GM18868 (cell line): ENCODE results near the gene RAB3IL1.

Experiments used
- ATAC-seq: cut with Tn5 transposase; IDR thresholded peaks from one replicate; pipeline ENCODE4 v1.9.1; 2021; ENCODE audit warnings: mild to moderate bottlenecking, moderate library complexity; ENCODE audit not compliant: unreplicated experiment

RAB3IL1 gene

GRCh38 chr11:61869429-61869707 is 48.0 kb downstream of the RAB3IL1 start:
- ATAC-seq = no peak

- ATAC-seq = no peak
These were observed 48.6 kb downstream of the RAB3IL1 start for GRCh38 chr11:61868571-61869428.

- ATAC-seq = no peak
These were observed 50.4 kb downstream of the RAB3IL1 start for GRCh38 chr11:61866958-61867343.

DNA sequence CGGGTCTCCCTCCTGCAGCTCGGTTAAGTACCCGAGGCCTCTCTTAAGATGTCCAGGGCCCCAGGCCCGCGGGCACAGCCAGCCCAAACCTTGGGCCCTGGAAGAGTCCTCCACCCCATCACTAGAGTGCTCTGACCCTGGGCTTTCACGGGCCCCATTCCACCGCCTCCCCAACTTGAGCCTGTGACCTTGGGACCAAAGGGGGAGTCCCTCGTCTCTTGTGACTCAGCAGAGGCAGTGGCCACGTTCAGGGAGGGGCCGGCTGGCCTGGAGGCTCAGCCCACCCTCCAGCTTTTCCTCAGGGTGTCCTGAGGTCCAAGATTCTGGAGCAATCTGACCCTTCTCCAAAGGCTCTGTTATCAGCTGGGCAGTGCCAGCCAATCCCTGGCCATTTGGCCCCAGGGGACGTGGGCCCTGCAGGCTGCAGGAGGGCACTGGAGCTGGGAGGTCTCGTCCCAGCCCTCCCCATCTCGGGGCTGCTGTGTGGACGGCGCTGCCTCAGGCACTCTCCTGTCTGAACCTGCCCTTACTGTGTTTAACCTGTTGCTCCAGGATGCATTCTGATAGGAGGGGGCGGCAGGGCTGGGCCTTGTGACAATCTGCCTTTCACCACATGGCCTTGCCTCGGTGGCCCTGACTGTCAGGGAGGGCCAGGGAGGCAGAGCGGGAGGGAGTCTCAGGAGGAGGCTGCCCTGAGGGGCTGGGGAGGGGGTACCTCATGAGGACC is 51.0 kb downstream of the RAB3IL1 start:
- ATAC-seq = no peak

DNA sequence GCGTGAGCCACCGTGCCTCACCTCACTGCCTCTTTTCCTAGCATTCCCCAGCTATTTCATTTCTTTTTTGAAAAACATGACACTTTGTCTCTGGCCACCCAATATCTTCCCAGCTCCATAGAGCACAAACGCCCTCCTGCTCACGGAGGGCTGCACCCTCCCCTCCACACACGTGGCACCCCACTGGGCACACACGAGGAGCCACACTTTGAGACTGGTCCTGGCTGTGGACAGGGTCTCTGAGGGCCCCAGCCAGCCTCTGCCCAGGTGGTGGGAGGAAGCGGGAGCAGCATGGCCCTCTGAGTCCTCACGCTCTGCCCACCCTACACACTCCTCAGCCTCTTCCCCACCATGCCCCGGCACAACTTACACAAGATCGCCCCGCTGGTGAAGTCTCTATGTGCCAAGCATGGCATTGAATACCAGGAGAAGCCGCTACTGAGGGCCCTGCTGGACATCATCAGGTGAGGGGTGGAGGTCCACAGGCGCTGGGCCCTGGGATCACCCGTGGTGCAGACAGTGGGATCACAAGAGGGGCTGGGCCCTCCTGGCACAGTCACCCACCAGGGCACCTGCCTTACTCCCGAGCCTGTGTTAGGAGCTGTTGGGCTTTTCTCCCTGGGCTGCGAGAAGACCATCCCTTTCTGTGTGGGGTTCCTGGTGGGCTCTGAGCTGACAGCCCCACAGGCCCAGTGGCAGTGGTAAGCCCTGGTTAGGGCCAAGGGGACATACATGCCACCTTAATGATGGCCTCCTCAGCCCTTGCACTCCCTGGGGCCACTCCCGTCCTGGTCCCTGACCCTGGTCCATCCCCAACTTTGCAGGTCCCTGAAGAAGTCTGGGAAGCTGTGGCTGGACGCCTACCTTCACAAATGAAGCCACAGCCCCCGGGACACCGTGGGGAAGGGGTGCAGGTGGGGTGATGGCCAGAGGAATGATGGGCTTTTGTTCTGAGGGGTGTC is 52.3 kb downstream of the RAB3IL1 start:
- no peak for ATAC-seq

DNA sequence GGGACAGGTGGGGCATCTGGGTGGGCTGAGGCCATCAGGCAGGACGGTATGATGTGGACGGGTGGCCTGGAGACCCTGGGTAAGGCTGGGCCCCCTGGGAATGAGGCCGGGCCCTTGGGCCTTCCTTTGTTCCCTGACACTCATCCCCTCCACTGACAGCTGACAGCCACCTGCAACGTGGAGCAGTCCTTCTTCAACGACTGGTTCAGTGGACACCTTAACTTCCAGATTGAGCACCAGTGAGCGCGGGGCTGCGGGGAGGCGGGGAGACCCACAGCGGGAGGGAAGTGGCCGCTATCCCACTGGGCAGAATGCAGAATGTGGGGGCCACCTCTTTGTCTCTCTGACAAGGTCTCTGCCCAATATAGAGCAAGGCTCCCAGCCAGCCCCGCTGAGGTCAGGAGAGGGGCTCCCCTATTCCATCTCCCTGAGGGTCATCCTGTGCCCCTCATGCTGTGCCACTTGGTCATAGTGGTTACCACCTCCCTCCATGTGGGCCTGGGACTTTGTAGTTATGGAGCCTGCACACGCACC is 53.8 kb downstream of the RAB3IL1 start:
- ATAC-seq = no peak

DNA sequence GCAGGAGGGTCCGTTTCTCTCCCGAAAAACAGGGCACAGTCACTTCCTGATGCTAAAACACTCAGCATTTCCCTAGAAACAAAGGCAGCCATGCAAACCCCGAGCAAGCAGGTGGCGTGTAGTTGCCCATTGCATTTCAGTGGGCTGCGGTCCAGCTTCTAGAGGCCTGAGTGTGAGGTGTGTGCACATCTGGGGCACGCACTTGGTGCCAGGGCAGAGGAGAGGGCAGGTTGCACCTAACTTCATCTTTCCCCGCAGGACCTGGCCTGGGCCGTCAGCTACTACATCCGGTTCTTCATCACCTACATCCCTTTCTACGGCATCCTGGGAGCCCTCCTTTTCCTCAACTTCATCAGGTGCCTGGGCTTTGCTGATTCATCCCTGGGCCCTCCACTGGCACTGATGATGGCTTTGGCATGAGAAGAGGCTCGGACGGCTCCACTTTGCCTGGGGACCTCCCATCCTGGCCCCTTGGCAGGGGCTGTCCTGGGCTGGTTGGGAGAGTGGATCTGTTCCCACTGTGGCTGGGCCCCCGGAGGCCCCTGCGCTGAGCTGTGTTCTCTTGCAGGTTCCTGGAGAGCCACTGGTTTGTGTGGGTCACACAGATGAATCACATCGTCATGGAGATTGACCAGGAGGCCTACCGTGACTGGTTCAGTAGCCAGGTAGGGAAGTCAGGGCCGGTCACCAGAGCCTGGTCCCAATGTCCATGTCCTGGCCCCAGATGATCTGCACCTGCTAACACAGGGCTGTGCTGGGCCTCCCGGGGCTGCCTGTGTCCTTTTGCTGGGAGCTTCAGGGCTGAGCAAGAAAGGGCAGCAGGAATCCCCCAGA is 54.4 kb downstream of the RAB3IL1 start:
- no peak for ATAC-seq

DNA sequence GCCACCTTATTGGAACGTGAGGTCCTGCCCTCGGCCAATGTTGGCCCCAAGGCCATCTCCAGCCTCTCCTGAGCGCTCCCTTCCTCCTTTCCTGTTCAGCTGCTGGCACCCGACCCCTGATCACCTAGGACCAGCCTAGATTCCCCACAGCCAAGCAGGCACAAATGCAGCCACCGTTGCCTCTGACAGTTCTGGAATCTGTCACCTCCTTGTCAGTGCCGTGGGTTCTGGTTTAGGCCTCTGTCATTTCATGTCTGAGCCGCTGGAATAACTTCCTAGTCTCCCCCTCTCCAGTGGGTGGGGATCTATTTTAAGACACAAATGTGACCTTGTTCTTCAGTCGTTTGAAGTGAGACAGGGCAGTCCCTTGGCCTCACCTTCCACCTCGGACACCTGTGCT is 55.7 kb downstream of the RAB3IL1 start:
- no peak for ATAC-seq

DNA sequence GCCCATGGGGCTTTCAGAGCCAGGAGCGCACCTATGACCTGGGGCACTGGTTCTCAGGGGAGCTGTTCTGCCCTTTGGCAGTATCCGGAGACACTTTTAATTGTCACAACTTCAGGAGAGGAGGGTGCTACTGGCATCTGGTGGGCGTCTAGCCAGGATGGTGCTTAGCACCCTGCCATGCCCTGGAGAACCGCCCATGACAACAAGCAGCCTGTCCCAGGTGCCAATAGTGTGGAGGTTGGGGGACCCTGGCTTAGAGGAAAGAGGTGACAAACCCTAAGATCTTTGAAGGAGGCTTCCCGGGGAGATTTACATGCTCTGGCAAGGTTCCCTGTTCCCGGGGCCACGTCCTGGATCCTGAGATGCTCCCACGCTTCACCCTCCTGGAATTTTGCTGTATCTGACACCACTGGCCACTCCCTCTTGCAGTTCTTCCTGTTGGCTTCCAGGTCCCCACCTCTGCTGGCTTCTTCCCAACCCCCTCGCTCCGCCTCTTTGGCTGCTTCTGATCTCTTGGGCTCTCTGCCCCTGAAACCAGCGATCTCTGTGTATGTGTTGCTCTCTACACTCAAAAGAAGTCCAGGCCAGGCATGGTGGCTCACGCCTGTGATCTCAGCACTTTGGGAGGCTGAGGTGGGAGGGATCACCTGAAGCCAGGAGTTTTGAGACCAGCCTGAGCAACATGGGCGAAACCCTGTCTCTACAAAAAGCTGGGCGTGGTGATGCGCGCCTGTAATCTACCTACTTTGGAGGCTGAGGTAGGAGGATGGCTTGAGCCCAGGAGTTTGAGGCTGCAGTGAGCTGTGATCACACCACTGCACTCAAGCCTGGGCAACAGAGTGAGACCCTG is 57.1 kb downstream of the RAB3IL1 start:
- ATAC-seq = no peak

DNA sequence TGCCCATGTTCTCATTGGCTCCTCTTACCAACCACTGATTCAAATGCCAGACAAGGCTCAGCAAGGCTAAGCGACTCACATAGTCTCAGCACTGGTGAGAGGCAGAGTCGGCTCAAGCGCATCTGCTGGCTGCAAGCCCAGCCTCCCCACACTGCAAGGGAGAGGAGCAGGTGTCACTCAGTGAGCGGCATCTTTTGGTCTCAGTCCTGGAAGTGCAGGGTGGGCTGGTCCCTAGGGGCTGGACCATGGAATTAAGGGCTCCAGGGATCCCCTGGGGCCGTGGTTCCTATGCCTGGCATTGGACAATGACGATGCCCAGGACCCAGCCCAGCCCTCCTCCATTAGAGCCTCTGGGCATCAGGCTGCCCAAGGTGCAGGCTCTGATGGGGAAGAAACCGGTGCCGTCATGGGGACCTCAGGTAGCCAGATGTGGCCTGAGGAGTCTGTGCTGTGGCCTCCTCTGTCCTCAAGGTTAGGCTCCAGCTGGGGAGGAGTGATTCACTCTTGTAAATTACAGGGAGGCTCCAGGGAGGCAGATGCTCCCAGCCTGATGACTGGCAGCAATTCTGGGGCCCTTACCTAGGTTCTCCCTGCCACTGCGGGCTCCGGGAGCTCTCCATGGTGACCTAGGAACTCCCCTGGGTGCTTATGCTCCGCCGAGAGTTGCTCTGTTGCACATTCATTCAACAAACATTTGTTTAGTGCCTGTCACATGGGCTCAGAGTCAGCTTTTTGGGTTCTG is 61.3 kb downstream of the RAB3IL1 start:
- no peak for ATAC-seq

GRCh38 chr11:61854966-61855714 is 62.2 kb downstream of the RAB3IL1 start:
- no peak for ATAC-seq

- ATAC-seq = no peak
These were observed 63.0 kb downstream of the RAB3IL1 start for GRCh38 chr11:61854206-61854895.

GRCh38 chr11:61853698-61854169 is 63.6 kb downstream of the RAB3IL1 start:
- no peak for ATAC-seq

GRCh38 chr11:61851900-61852295 is 65.5 kb downstream of the RAB3IL1 start:
- ATAC-seq = no peak

DNA sequence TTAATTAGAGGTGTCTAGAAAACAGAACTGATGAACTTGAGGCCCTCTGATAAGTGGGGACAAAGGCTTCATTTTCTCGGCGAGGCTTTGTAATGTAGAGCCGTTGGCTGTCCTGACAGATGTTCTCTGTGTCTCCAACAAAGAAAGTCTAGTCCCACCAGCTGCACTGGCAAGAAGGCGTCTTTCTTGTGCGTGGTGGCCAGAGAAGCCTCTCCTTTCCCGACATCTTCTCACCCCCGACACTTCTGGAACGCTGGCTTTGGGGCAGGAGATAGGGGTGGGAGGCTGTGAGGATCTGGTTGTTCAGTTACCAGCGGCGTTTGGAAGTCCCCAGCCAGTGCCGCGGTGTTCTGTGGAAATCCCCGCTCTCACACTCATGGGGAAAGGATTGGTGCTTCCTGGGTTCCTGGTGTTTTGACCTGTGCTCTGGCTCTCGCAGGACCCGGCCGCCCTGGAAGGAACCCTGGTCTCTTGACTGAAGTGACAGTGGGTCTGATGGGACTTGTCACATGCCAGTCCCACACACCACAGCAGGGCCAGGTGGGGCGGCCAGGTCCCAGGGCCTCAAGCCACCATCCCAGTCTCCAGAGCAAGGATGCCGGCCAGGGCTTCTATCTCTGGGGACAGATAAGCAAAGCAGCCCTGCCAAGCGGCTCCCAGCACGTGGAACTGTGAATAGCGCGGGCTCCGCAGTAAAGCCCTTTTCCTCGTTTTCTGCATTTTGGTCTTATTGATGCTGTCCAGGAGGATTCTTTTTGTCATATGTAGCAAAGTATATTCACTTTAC is 66.1 kb downstream of the RAB3IL1 start:
- ATAC-seq = no peak

GRCh38 chr11:61850687-61851086 is 66.7 kb downstream of the RAB3IL1 start:
- ATAC-seq = no peak
